ENCODE results near the gene ADAMTS2. TPM values are rescaled to one million over a fixed set of nuclear protein-coding genes. Genes with fewer than 3 reads are reported as not detected.

ADAMTS2 gene
- total and polyA plus RNA-seq, 2 experiments from 2014 or later, result 62.0 to 132 TPM

- no peaks in the 10 kb centered on the region for H3K9me3 ChIP-seq (ENCODE audit: low read depth)
- no peak overlapping the region for H2AFZ ChIP-seq
- H4K20me1 ChIP-seq (ENCODE audit: insufficient read depth), result no peaks in the 10 kb centered on the region
- no peak overlapping the region for H3K27ac ChIP-seq
- no peaks in the 10 kb centered on the region for H3K27me3 ChIP-seq (replicated peaks; ENCODE audit: insufficient read depth)
- peaks cover 17% of the 10 kb centered on the region for H3K4me1 ChIP-seq (ENCODE audit: insufficient read depth)
- no peak overlapping the region for H3K4me2 ChIP-seq (ENCODE audit: unreplicated experiment)
- no peaks in the 10 kb centered on the region for H3K9me2 ChIP-seq (ENCODE audit: insufficient read depth)
- no peak overlapping the region for H3K9ac ChIP-seq
- 89 to 91% methylated on average over 3 of the region's 3 CpGs for WGBS, 2 experiments (ENCODE audit: low coverage in 1 of 2, low lambda C conversion rate in 2 of 2, missing lambda C conversion rate in 2 of 2)
- in situ Hi-C loops (cut with MboI), result no loop called here
- TF ChIP-seq EZH2phosphoT487 (IDR thresholded peaks at IDR 0.05; ENCODE audit: insufficient read depth, low read depth), result no peak
- no peak for TF ChIP-seq EZH2 (IDR thresholded peaks at IDR 0.05; ENCODE audit: insufficient read depth, poor library complexity, severe bottlenecking)
- H3K79me2 ChIP-seq (ENCODE audit: insufficient read depth), result no peaks in the 10 kb centered on the region
- no peak for DNase-seq
- H3K4me3 ChIP-seq, result no peak overlapping the region
- no peaks in the 10 kb centered on the region for H3K36me3 ChIP-seq (ENCODE audit: low read depth)
- H3F3A ChIP-seq (ENCODE audit: insufficient read depth), result peaks cover 22% of the 10 kb centered on the region; the same call in 1 of the 2 replicates
Measured at GRCh38 chr5:179140293-179140692, 205.0 kb downstream of the ADAMTS2 start.

- Histone ChIP-seq H3K27ac (no peak overlapping the region), H3K36me3 (ENCODE audit: low read depth) (no peaks in the 10 kb centered on the region), H3K4me1 (ENCODE audit: insufficient read depth) (peaks cover 17% of the 10 kb centered on the region), H3K9me3 (ENCODE audit: low read depth) (no peaks in the 10 kb centered on the region), H3K27me3 (replicated peaks; ENCODE audit: insufficient read depth) (no peaks in the 10 kb centered on the region), H3K79me2 (ENCODE audit: insufficient read depth) (no peaks in the 10 kb centered on the region), H3F3A (ENCODE audit: insufficient read depth) (peaks cover 19% of the 10 kb centered on the region; the same call in 1 of the 2 replicates), H3K9ac (no peak overlapping the region), H4K20me1 (ENCODE audit: insufficient read depth) (no peaks in the 10 kb centered on the region), H3K9me2 (ENCODE audit: insufficient read depth) (no peaks in the 10 kb centered on the region), H3K4me3 (no peak overlapping the region), H2AFZ (no peak overlapping the region), H3K4me2 (ENCODE audit: unreplicated experiment) (no peak overlapping the region)
- DNase-seq, result no peak
- TF ChIP-seq EZH2phosphoT487 (IDR thresholded peaks at IDR 0.05; ENCODE audit: insufficient read depth, low read depth), result no peak
- no peak for TF ChIP-seq EZH2 (IDR thresholded peaks at IDR 0.05; ENCODE audit: insufficient read depth, poor library complexity, severe bottlenecking)
- WGBS, 2 experiments (ENCODE audit: low coverage in 1 of 2, low lambda C conversion rate in 2 of 2, missing lambda C conversion rate in 2 of 2), result 76% methylated on average over 10 of the region's 10 CpGs
- in situ Hi-C loops (cut with MboI), result no loop called here
Measured at GRCh38 chr5:179139936-179140235, 205.4 kb downstream of the ADAMTS2 start.

- no peak overlapping the region for H3K27ac ChIP-seq
- in situ Hi-C loops (cut with MboI), result no loop called here
- H3K27me3 ChIP-seq (replicated peaks; ENCODE audit: insufficient read depth), result no peaks in the 10 kb centered on the region
- no peak for DNase-seq
- H3F3A ChIP-seq (ENCODE audit: insufficient read depth), result peaks cover 14% of the 10 kb centered on the region; the same call in 1 of the 2 replicates
- no peak overlapping the region for H2AFZ ChIP-seq
- H3K9me3 ChIP-seq (ENCODE audit: low read depth), result no peaks in the 10 kb centered on the region
- H3K4me1 ChIP-seq (ENCODE audit: insufficient read depth), result peaks cover 17% of the 10 kb centered on the region
- H3K36me3 ChIP-seq (ENCODE audit: low read depth), result no peaks in the 10 kb centered on the region
- no peaks in the 10 kb centered on the region for H3K9me2 ChIP-seq (ENCODE audit: insufficient read depth)
- 84 to 85% methylated on average over 22 to 26 of the region's 26 CpGs for WGBS, 2 experiments (ENCODE audit: low coverage in 1 of 2, low lambda C conversion rate in 2 of 2, missing lambda C conversion rate in 2 of 2)
- no peaks in the 10 kb centered on the region for H4K20me1 ChIP-seq (ENCODE audit: insufficient read depth)
- TF ChIP-seq EZH2 (IDR thresholded peaks at IDR 0.05; ENCODE audit: insufficient read depth, poor library complexity, severe bottlenecking) (no peak), EZH2phosphoT487 (IDR thresholded peaks at IDR 0.05; ENCODE audit: insufficient read depth, low read depth) (no peak)
- no peak overlapping the region for H3K4me3 ChIP-seq
- no peak overlapping the region for H3K4me2 ChIP-seq (ENCODE audit: unreplicated experiment)
- H3K79me2 ChIP-seq (ENCODE audit: insufficient read depth), result no peaks in the 10 kb centered on the region
- no peak overlapping the region for H3K9ac ChIP-seq
Measured at GRCh38 chr5:179139111-179139935, 205.9 kb downstream of the ADAMTS2 start.

- Histone ChIP-seq H3K36me3 (ENCODE audit: low read depth) (no peaks in the 10 kb centered on the region), H3K4me1 (ENCODE audit: insufficient read depth) (peaks cover 12% of the 10 kb centered on the region), H3K4me2 (ENCODE audit: unreplicated experiment) (no peak overlapping the region), H3F3A (ENCODE audit: insufficient read depth) (peaks cover 7% of the 10 kb centered on the region; the same call in 1 of the 2 replicates), H3K27ac (no peak overlapping the region), H2AFZ (no peak overlapping the region), H3K9ac (no peak overlapping the region), H4K20me1 (ENCODE audit: insufficient read depth) (no peaks in the 10 kb centered on the region), H3K79me2 (ENCODE audit: insufficient read depth) (no peaks in the 10 kb centered on the region), H3K4me3 (no peak overlapping the region), H3K27me3 (replicated peaks; ENCODE audit: insufficient read depth) (no peaks in the 10 kb centered on the region), H3K9me3 (ENCODE audit: low read depth) (no peaks in the 10 kb centered on the region), H3K9me2 (ENCODE audit: insufficient read depth) (no peaks in the 10 kb centered on the region)
- in situ Hi-C loops (cut with MboI), result no loop called here
- 86 to 89% methylated on average over 16 to 21 of the region's 23 CpGs for WGBS, 2 experiments (ENCODE audit: low coverage in 1 of 2, low lambda C conversion rate in 2 of 2, missing lambda C conversion rate in 2 of 2)
- no peak for DNase-seq
- TF ChIP-seq EZH2phosphoT487 (IDR thresholded peaks at IDR 0.05; ENCODE audit: insufficient read depth, low read depth) (no peak), EZH2 (IDR thresholded peaks at IDR 0.05; ENCODE audit: insufficient read depth, poor library complexity, severe bottlenecking) (no peak)
Measured at GRCh38 chr5:179138568-179138925, 206.7 kb downstream of the ADAMTS2 start.
